Panc1 (cell line): ENCODE measurements around the gene TCF15. TPM values are rescaled to one million over a fixed set of nuclear protein-coding genes. Genes with fewer than 3 reads are reported as not detected.

ENCODE experiments used
- ATAC-seq: fragments of 200-7000 bp; cut with Tn5 transposase; 2 replicates; pipeline ENCODE4 v1.9.1; 2020; ENCODE audit warnings: mild to moderate bottlenecking, moderate library complexity
- BruUV-seq: library from RNA; stranded (reverse); fragments of 400-500 nt; replicated peaks from 2 replicates; lab custom pipeline; 2021; lab: Mats Ljungman, UMichigan
- CTCF ChIA-PET: fragments of 300-600 bp; sonication (Branson Sonifier 250); formaldehyde crosslinking; loops from one replicate; lab custom pipeline; 2022; ENCODE audit warnings: antibody characterized with exemption; lab: Charles Lee
- POLR2A ChIA-PET: fragments of 300-600 bp; sonication (Branson Sonifier 250); formaldehyde crosslinking; loops from one replicate; lab custom pipeline; 2022; ENCODE audit warnings: antibody characterized with exemption; lab: Charles Lee
- DNase-seq: peaks from one replicate; pipeline ENCODE4 v3.0.0-alpha.2; 2010; ENCODE audit warnings: low read depth, low spot score
- H3K27ac ChIP-seq: 2 replicates; pipeline ENCODE4 v1.5.1; 2011; ENCODE audit warnings: mild to moderate bottlenecking, low read length, inconsistent platforms
- H3K27me3 ChIP-seq: fragments of 200-500 bp; sonication (Bioruptor generic); 2 replicates; pipeline ENCODE4 v1.6.0; 2014; ENCODE audit warnings: low read length, inconsistent platforms; ENCODE audit not compliant: control insufficient read depth, insufficient read depth
- H3K36me3 ChIP-seq: fragments of 200-500 bp; sonication (Bioruptor generic); 2 replicates; pipeline ENCODE4 v1.5.1; 2014; ENCODE audit warnings: inconsistent platforms, mild to moderate bottlenecking, low read length, moderate library complexity; ENCODE audit not compliant: control insufficient read depth, insufficient read depth
- H3K4me1 ChIP-seq: 2 replicates; pipeline ENCODE4 v1.5.1; 2011; ENCODE audit warnings: inconsistent platforms, mild to moderate bottlenecking, low read length, moderate library complexity; ENCODE audit not compliant: control insufficient read depth, insufficient read depth
- H3K4me3 ChIP-seq, 2 experiments: 2 replicates each; pipeline ENCODE4 v1.5.1; 2011 to 2012; ENCODE audit warnings: low read depth in 2 of 2, low read length in 2 of 2, mild to moderate bottlenecking in 2 of 2, inconsistent platforms in 1 of 2, moderate library complexity in 1 of 2
- H3K9me3 ChIP-seq: fragments of 200-500 bp; sonication (Bioruptor generic); 2 replicates; pipeline ENCODE4 v1.5.1; 2014; ENCODE audit warnings: low read depth, mild to moderate bottlenecking, inconsistent platforms, low read length, moderate library complexity; ENCODE audit not compliant: control insufficient read depth, insufficient read depth
- POLR2AphosphoS5 ChIP-seq: IDR thresholded peaks from 2 replicates; pipeline ENCODE4 v1.6.1; 2012; ENCODE audit warnings: mild to moderate bottlenecking, low read depth, low read length, moderate library complexity
- SIN3A ChIP-seq: IDR thresholded peaks from 2 replicates; pipeline ENCODE4 v1.6.1; 2012; ENCODE audit warnings: low read depth, mild to moderate bottlenecking, low read length, moderate library complexity, borderline replicate concordance; ENCODE audit not compliant: insufficient read depth
- TCF7L2 ChIP-seq: IDR thresholded peaks from 2 replicates; pipeline ENCODE4 v1.6.1; 2011; ENCODE audit warnings: mild to moderate bottlenecking, low read depth, low read length, inconsistent platforms
- in situ Hi-C: cut with HindIII; loops from 2 replicates; pipeline ENCODE4 v1.10.0; 2016; ENCODE audit warnings: low sequenced_read_pairs, low pct_unique_long_range_greater_than_20kb
- intact Hi-C: fragments of 100-400 bp; cut with micrococcal nuclease; formaldehyde crosslinking; loops from one replicate; pipeline ENCODE4 v1.10.0; 2022; ENCODE audit not compliant: unreplicated experiment
- total RNA-seq: library from RNA; stranded (reverse); gene quantifications from one replicate; pipeline ENCODE4 v1.2.1, GENCODE V29; 2021; ENCODE audit not compliant: unreplicated experiment
- TF ChIP-seq, protein P1 (sequence below): fragments of 450-650 bp; IDR thresholded peaks from 2 replicates; pipeline ENCODE4 v1.5.1; 2017; ENCODE audit warnings: mild to moderate bottlenecking
- TF ChIP-seq, protein P2 (sequence below), 2 experiments: IDR thresholded peaks; 2 replicates each; pipeline ENCODE4 v1.6.1; 2011 to 2012; ENCODE audit warnings: low read depth in 2 of 2, control low read depth in 1 of 2, low read length in 1 of 2, mild to moderate bottlenecking in 1 of 2, moderate library complexity in 1 of 2; ENCODE audit not compliant: insufficient read depth in 1 of 2

TCF15 gene
- total RNA-seq, 1 experiment from 2014 or later: not detected

DNA sequence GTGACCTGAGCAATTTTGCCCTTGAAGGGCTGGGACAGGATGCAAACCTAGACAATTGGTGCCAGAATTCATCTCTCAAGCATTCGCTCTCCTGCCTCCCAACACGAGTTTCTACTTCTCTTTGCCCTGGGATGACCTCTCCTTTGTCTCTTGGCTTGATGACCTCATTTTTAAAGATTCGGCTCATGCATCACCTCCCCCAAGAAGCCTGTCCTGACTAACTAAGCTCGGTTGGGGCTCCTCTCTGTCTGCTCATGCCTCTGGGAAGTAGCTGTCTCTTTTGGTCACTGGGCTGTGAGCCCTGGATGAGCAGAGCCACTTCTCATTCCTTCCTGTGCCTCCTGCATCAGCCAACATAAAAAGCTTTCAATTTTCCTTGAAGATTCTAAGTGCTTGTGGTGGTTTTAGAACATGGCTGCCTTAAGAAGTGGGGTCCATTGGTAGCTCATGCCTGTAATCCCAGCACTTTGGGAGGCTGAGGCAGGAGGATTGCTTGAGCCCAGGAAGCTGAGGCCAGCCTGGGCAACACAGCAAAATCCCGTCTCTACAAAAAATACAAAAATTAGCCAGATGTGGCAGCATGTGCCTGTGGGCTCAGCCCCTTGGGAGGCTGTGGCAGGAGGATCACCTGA lies 11.1 kb upstream of the TCF15 start:
- DNase-seq (no peak), ATAC-seq (no peak)
- POLR2A ChIA-PET: no interaction called here
- intact Hi-C loops (no loop called here), in situ Hi-C loops (no loop called here)
- H3K36me3 ChIP-seq: no peaks in the 10 kb centered on the region
- no peak overlapping the region for H3K4me3 ChIP-seq
- CTCF ChIA-PET: interaction anchor here (0.6 kb wide), 1 partner anchor 372 kb away, joined by 4 read pairs; no protein-coding TSS in a partner anchor
- H3K27me3 ChIP-seq: peaks cover 9% of the 10 kb centered on the region; the same call in 1 of the 2 replicates
- TF ChIP-seq, protein P1, sequence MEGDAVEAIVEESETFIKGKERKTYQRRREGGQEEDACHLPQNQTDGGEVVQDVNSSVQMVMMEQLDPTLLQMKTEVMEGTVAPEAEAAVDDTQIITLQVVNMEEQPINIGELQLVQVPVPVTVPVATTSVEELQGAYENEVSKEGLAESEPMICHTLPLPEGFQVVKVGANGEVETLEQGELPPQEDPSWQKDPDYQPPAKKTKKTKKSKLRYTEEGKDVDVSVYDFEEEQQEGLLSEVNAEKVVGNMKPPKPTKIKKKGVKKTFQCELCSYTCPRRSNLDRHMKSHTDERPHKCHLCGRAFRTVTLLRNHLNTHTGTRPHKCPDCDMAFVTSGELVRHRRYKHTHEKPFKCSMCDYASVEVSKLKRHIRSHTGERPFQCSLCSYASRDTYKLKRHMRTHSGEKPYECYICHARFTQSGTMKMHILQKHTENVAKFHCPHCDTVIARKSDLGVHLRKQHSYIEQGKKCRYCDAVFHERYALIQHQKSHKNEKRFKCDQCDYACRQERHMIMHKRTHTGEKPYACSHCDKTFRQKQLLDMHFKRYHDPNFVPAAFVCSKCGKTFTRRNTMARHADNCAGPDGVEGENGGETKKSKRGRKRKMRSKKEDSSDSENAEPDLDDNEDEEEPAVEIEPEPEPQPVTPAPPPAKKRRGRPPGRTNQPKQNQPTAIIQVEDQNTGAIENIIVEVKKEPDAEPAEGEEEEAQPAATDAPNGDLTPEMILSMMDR: no peak
- TF ChIP-seq SIN3A (no peak), TCF7L2 (no peak), POLR2AphosphoS5 (no peak)
- TF ChIP-seq, protein P2, sequence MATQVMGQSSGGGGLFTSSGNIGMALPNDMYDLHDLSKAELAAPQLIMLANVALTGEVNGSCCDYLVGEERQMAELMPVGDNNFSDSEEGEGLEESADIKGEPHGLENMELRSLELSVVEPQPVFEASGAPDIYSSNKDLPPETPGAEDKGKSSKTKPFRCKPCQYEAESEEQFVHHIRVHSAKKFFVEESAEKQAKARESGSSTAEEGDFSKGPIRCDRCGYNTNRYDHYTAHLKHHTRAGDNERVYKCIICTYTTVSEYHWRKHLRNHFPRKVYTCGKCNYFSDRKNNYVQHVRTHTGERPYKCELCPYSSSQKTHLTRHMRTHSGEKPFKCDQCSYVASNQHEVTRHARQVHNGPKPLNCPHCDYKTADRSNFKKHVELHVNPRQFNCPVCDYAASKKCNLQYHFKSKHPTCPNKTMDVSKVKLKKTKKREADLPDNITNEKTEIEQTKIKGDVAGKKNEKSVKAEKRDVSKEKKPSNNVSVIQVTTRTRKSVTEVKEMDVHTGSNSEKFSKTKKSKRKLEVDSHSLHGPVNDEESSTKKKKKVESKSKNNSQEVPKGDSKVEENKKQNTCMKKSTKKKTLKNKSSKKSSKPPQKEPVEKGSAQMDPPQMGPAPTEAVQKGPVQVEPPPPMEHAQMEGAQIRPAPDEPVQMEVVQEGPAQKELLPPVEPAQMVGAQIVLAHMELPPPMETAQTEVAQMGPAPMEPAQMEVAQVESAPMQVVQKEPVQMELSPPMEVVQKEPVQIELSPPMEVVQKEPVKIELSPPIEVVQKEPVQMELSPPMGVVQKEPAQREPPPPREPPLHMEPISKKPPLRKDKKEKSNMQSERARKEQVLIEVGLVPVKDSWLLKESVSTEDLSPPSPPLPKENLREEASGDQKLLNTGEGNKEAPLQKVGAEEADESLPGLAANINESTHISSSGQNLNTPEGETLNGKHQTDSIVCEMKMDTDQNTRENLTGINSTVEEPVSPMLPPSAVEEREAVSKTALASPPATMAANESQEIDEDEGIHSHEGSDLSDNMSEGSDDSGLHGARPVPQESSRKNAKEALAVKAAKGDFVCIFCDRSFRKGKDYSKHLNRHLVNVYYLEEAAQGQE (IDR thresholded peaks at IDR 0.05; ENCODE audit: insufficient read depth in 1 of 2, low read depth in 2 of 2, low read length in 1 of 2): no peak
- BruUV-seq: no TSS peak
- no peak overlapping the region for H3K27ac ChIP-seq
- H3K4me1 ChIP-seq: no peaks in the 10 kb centered on the region
- no peaks in the 10 kb centered on the region for H3K9me3 ChIP-seq

DNA sequence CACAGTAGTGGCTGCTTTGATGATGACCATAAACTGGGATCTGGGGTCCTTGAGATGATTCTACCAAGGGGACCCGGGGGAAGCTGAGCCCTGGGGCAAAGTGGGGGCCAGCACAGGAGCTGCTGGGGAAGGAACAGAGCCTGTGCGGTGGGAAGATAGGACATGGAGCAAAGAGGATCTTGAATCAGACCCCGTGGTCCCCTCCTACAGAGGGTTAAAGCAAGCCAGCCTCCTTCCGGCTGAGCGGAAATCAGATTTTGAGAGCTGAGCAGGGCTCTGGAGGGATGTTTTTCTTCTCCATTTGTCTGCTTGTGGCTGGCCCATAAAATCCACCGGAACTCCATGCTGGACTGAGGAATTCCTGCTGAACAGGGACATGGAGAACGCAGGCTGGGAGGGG lies 10.1 kb upstream of the TCF15 start:
- ChIA-PET CTCF (no interaction called here), POLR2A (no interaction called here)
- peaks cover 9% of the 10 kb centered on the region; the same call in 1 of the 2 replicates for H3K27me3 ChIP-seq
- intact Hi-C loops (no loop called here), in situ Hi-C loops (no loop called here)
- BruUV-seq: no TSS peak
- TF ChIP-seq SIN3A: no peak
- TF ChIP-seq, protein P2 (IDR thresholded peaks at IDR 0.05; ENCODE audit: insufficient read depth in 1 of 2, low read depth in 2 of 2, low read length in 1 of 2): no peak
- TF ChIP-seq POLR2AphosphoS5: no peak
- no peak for TF ChIP-seq TCF7L2
- TF ChIP-seq, protein P1: no peak
- H3K36me3 ChIP-seq: no peaks in the 10 kb centered on the region
- DNase-seq: no peak
- no peak; the same call in 1 of the 2 replicates for ATAC-seq
- no peaks in the 10 kb centered on the region for H3K9me3 ChIP-seq
- no peak overlapping the region for H3K4me3 ChIP-seq
- H3K27ac ChIP-seq: no peak overlapping the region
- no peaks in the 10 kb centered on the region for H3K4me1 ChIP-seq
